Adipocyte (in vitro differentiated cells): Measurements from ENCODE around the gene SAMSN1.
"Not testable (repeated sequence)": the region's sequence is repeated elsewhere in the genome, so short reads cannot be mapped to it uniquely, and the experiment has no call there.

Experiments used
- DNase-seq: peaks from one replicate; pipeline ENCODE4 v3.0.0-alpha.2; 2015; ENCODE audit warnings: low read depth
- H3K27me3 ChIP-seq: replicated peaks from 2 replicates; pipeline ENCODE4 v1.7.0; 2013; ENCODE audit warnings: mild to moderate bottlenecking, low read length, moderate library complexity; ENCODE audit not compliant: control insufficient read depth, insufficient read depth
- H3K36me3 ChIP-seq: 2 replicates; pipeline ENCODE4 v1.7.0; 2013; ENCODE audit warnings: low read length, mild to moderate bottlenecking, moderate library complexity; ENCODE audit not compliant: control insufficient read depth, insufficient read depth, severe bottlenecking
- H3K4me1 ChIP-seq: 2 replicates; pipeline ENCODE4 v1.7.0; 2013; ENCODE audit warnings: mild to moderate bottlenecking, low read length, moderate library complexity; ENCODE audit not compliant: control insufficient read depth, insufficient read depth
- H3K4me3 ChIP-seq: 2 replicates; pipeline ENCODE4 v1.7.0; 2013; ENCODE audit warnings: mild to moderate bottlenecking, low read length, moderate library complexity
- H3K9ac ChIP-seq: 2 replicates; pipeline ENCODE4 v1.7.0; 2013; ENCODE audit warnings: mild to moderate bottlenecking, low read length, moderate library complexity
- H3K9me3 ChIP-seq: 2 replicates; pipeline ENCODE4 v1.7.0; 2013; ENCODE audit warnings: mild to moderate bottlenecking, low read length, moderate library complexity; ENCODE audit not compliant: control insufficient read depth

Gene SAMSN1

GRCh38 chr21:14495075-14495474 is 51.0 kb downstream of the SAMSN1 start:
- no peak for DNase-seq
- Histone ChIP-seq H3K4me1 (no peaks in the 10 kb centered on the region), H3K9ac (no peak overlapping the region), H3K4me3 (no peak overlapping the region), H3K9me3 (no peaks in the 10 kb centered on the region), H3K36me3 (no peaks in the 10 kb centered on the region), H3K27me3 (no peaks in the 10 kb centered on the region)

GRCh38 chr21:14494181-14494580 is 51.9 kb downstream of the SAMSN1 start:
- not testable (repeated sequence) for H3K9ac ChIP-seq, DNase-seq, H3K27me3 ChIP-seq, H3K4me1 ChIP-seq, H3K4me3 ChIP-seq, H3K9me3 ChIP-seq, H3K36me3 ChIP-seq

GRCh38 chr21:14493731-14494130 is 52.4 kb downstream of the SAMSN1 start:
- H3K4me3 ChIP-seq: no peak overlapping the region
- no peaks in the 10 kb centered on the region for H3K4me1 ChIP-seq
- H3K9me3 ChIP-seq: no peaks in the 10 kb centered on the region
- no peak for DNase-seq
- H3K36me3 ChIP-seq: no peaks in the 10 kb centered on the region
- no peak overlapping the region for H3K9ac ChIP-seq
- no peaks in the 10 kb centered on the region for H3K27me3 ChIP-seq

GRCh38 chr21:14492931-14493330 is 53.2 kb downstream of the SAMSN1 start:
- Histone ChIP-seq H3K9me3 (no peaks in the 10 kb centered on the region), H3K27me3 (no peaks in the 10 kb centered on the region), H3K36me3 (no peaks in the 10 kb centered on the region), H3K4me1 (peaks cover 1% of the 10 kb centered on the region), H3K9ac (no peak overlapping the region), H3K4me3 (no peak overlapping the region)
- no peak for DNase-seq

GRCh38 chr21:14491269-14491681 is 54.8 kb downstream of the SAMSN1 start:
- Histone ChIP-seq H3K4me1 (peaks cover 4% of the 10 kb centered on the region), H3K4me3 (no peak overlapping the region), H3K9me3 (no peaks in the 10 kb centered on the region), H3K9ac (no peak overlapping the region), H3K27me3 (no peaks in the 10 kb centered on the region), H3K36me3 (no peaks in the 10 kb centered on the region)
- DNase-seq: no peak

GRCh38 chr21:14488672-14489204 is 57.4 kb downstream of the SAMSN1 start:
- H3K4me1 ChIP-seq: peaks cover 4% of the 10 kb centered on the region

GRCh38 chr21:14487490-14488432 is 58.4 kb downstream of the SAMSN1 start:
- H3K27me3 ChIP-seq: no peaks in the 10 kb centered on the region
- no peaks in the 10 kb centered on the region for H3K9me3 ChIP-seq
- no peak overlapping the region for H3K9ac ChIP-seq
- no peak overlapping the region for H3K4me3 ChIP-seq
- no peak for DNase-seq
- H3K36me3 ChIP-seq: no peaks in the 10 kb centered on the region
- peaks cover 4% of the 10 kb centered on the region for H3K4me1 ChIP-seq

More at GRCh38 chr21:14488672-14489204, 57.4 kb downstream of the SAMSN1 start:
- DNase-seq: no peak
- no peaks in the 10 kb centered on the region for H3K36me3 ChIP-seq
- no peak overlapping the region for H3K4me3 ChIP-seq
- H3K9me3 ChIP-seq: no peaks in the 10 kb centered on the region
- H3K9ac ChIP-seq: no peak overlapping the region
- no peaks in the 10 kb centered on the region for H3K27me3 ChIP-seq

- Histone ChIP-seq H3K9ac (no peak overlapping the region), H3K4me3 (no peak overlapping the region), H3K4me1 (peaks cover 4% of the 10 kb centered on the region), H3K27me3 (no peaks in the 10 kb centered on the region), H3K36me3 (no peaks in the 10 kb centered on the region), H3K9me3 (no peaks in the 10 kb centered on the region)
- no peak for DNase-seq
Measured at GRCh38 chr21:14486869-14487268, 59.2 kb downstream of the SAMSN1 start.

GRCh38 chr21:14484188-14485009 is 61.7 kb downstream of the SAMSN1 start:
- Histone ChIP-seq H3K9me3 (no peaks in the 10 kb centered on the region), H3K27me3 (no peaks in the 10 kb centered on the region), H3K4me1 (peaks cover 10% of the 10 kb centered on the region), H3K36me3 (no peaks in the 10 kb centered on the region), H3K9ac (no peak overlapping the region), H3K4me3 (no peak overlapping the region)
- no peak for DNase-seq

- no peaks in the 10 kb centered on the region for H3K27me3 ChIP-seq
Measured at GRCh38 chr21:14483296-14483695, 62.8 kb downstream of the SAMSN1 start.

GRCh38 chr21:14482165-14482564 is 64.0 kb downstream of the SAMSN1 start:
- Histone ChIP-seq H3K9ac (no peak overlapping the region), H3K9me3 (no peaks in the 10 kb centered on the region), H3K36me3 (no peaks in the 10 kb centered on the region), H3K4me1 (peaks cover 6% of the 10 kb centered on the region), H3K4me3 (no peak overlapping the region), H3K27me3 (no peaks in the 10 kb centered on the region)
- DNase-seq: no peak

More at GRCh38 chr21:14483296-14483695, 62.8 kb downstream of the SAMSN1 start:
- H3K4me3 ChIP-seq: no peak overlapping the region
- no peak for DNase-seq
- H3K9ac ChIP-seq: no peak overlapping the region
- H3K4me1 ChIP-seq: peaks cover 10% of the 10 kb centered on the region
- no peaks in the 10 kb centered on the region for H3K9me3 ChIP-seq
- H3K36me3 ChIP-seq: no peaks in the 10 kb centered on the region
